Esophagus squamous epithelium (tissue), 4 donors: ENCODE measurements around the gene CRYL1.

Source experiments
- POLR2A ChIP-seq, 4 donors: fragments of 450-650 bp; IDR thresholded peaks; one replicate each; pipeline ENCODE4 v1.6.1; 2017; ENCODE audit warnings: antibody characterized with exemption in 4 of 4, mild to moderate bottlenecking in 4 of 4, moderate library complexity in 3 of 4
- TF ChIP-seq, protein P1 (sequence below), 6 experiments: fragments of 450-650 bp in 4 of 6; fragments of 200-600 bp in 2 of 6; sonication (generic) in 2 of 6; IDR thresholded peaks; one replicate each; pipeline ENCODE4 v1.5.1; 2016 to 2019; ENCODE audit warnings: antibody characterized with exemption in 6 of 6, mild to moderate bottlenecking in 4 of 6, moderate library complexity in 4 of 6

DNA sequence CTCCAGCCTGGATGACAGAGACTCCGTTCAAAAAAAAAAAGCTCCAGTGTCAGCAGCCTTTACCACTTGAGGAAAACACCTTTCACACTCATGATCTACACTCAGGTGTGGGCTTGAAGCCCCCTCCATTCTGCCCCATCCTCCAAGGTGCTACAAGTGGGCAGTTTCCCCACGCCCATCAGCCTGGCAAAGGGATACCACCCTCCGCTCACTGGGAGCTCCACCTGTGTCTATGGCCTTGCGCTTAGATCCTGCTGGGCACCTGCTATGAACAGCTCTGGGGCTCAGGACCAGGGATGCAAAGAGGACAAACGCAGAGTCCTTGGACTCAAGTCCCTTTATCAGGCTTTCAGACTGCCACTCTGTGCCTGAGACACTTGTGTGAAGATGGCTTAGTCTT, 127.8 kb downstream of the CRYL1 start:
- TF ChIP-seq, protein P1, sequence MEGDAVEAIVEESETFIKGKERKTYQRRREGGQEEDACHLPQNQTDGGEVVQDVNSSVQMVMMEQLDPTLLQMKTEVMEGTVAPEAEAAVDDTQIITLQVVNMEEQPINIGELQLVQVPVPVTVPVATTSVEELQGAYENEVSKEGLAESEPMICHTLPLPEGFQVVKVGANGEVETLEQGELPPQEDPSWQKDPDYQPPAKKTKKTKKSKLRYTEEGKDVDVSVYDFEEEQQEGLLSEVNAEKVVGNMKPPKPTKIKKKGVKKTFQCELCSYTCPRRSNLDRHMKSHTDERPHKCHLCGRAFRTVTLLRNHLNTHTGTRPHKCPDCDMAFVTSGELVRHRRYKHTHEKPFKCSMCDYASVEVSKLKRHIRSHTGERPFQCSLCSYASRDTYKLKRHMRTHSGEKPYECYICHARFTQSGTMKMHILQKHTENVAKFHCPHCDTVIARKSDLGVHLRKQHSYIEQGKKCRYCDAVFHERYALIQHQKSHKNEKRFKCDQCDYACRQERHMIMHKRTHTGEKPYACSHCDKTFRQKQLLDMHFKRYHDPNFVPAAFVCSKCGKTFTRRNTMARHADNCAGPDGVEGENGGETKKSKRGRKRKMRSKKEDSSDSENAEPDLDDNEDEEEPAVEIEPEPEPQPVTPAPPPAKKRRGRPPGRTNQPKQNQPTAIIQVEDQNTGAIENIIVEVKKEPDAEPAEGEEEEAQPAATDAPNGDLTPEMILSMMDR (IDR thresholded peaks at IDR 0.05) = no peak
- TF ChIP-seq POLR2A (IDR thresholded peaks at IDR 0.05) = no peak
